Colonic mucosa (tissue), 4 donors: ENCODE results near the gene RASGRF2. TPM values are rescaled to one million over a fixed set of nuclear protein-coding genes. Genes with fewer than 3 reads are reported as not detected.

Source experiments
- DNase-seq: peaks from one replicate; pipeline ENCODE4 v3.0.0-alpha.2; 2020
- H3K27ac ChIP-seq: fragments of 200-600 bp; one replicate; pipeline ENCODE4 v1.8.0; 2021
- H3K27me3 ChIP-seq: fragments of 200-600 bp; one replicate; pipeline ENCODE4 v1.8.0; 2021
- H3K36me3 ChIP-seq: fragments of 200-600 bp; one replicate; pipeline ENCODE4 v1.8.0; 2021
- H3K4me1 ChIP-seq: fragments of 200-600 bp; one replicate; pipeline ENCODE4 v1.8.0; 2021; ENCODE audit warnings: mild to moderate bottlenecking
- H3K4me3 ChIP-seq: fragments of 200-600 bp; one replicate; pipeline ENCODE4 v1.8.0; 2021
- H3K9ac ChIP-seq, 2 donors: one replicate each; pipeline ENCODE4 v1.7.0; 2013; ENCODE audit warnings: control low read depth in 2 of 2, low read depth in 2 of 2, low read length in 2 of 2
- H3K9me3 ChIP-seq: fragments of 200-600 bp; one replicate; pipeline ENCODE4 v1.8.0; 2021
- intact Hi-C: fragments of 100-400 bp; cut with DNase I; formaldehyde crosslinking; loops from one replicate; pipeline ENCODE4 v1.14.1; 2022
- total RNA-seq, 2 donors: library from RNA; stranded (reverse); fragmentation: NEBNext Ultra II Directional in 1 of 2; extraction: Animal tissue kit (Norgen Biotek cat#: 25700) in 1 of 2; gene quantifications; one replicate each; pipeline ENCODE4 v1.2.1, GENCODE V29; 2021
- TF ChIP-seq, protein P1 (sequence below): fragments of 200-600 bp; IDR thresholded peaks from one replicate; pipeline ENCODE4 v1.8.0; 2022; ENCODE audit warnings: antibody characterized with exemption, mild to moderate bottlenecking
- donor health status: healthy.
- donor health status: DM: no; HTN: no; CAD: no.
- donor health status: DM: no; HTN: no; CAD: no.

Gene RASGRF2
- total RNA-seq, 2 donors from 2014 or later: 2.8 to 3.5 TPM

DNA sequence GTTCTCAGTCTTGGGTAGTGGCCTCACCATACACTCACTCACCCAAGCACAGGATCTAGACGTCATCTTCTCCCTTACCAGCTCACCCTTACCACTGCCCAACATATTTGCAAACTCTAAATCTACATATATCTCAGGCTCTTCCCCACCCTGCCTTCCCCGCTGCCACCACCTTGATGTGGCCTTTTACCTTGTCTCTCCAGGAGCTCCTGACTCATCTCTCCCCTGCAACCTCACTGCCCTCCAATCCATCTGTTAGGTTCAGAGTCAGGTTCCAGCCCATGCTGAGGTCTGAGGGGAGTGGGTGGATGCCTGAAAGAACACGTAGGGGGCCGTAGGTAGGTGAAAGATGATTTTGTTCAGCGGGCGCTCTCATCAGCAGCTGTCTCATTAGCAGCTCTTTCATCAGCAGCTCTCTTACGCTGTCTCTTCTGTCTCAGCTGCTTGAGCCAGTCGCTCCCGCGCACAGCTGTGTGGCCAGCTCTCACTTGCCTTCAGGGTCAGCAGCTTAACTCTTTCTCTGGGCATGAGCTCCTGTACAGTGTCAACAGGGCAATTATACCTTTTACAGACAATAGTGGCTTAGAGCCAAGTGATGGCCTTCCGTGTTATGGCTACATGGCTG is 249.8 kb downstream of the RASGRF2 start:
- Histone ChIP-seq H3K36me3 (no peaks in the 10 kb centered on the region), H3K9ac (no peak overlapping the region), H3K9me3 (no peaks in the 10 kb centered on the region), H3K27ac (no peak overlapping the region), H3K4me3 (no peak overlapping the region), H3K27me3 (no peaks in the 10 kb centered on the region), H3K4me1 (no peaks in the 10 kb centered on the region)
- intact Hi-C loops: no loop called here
- TF ChIP-seq, protein P1, sequence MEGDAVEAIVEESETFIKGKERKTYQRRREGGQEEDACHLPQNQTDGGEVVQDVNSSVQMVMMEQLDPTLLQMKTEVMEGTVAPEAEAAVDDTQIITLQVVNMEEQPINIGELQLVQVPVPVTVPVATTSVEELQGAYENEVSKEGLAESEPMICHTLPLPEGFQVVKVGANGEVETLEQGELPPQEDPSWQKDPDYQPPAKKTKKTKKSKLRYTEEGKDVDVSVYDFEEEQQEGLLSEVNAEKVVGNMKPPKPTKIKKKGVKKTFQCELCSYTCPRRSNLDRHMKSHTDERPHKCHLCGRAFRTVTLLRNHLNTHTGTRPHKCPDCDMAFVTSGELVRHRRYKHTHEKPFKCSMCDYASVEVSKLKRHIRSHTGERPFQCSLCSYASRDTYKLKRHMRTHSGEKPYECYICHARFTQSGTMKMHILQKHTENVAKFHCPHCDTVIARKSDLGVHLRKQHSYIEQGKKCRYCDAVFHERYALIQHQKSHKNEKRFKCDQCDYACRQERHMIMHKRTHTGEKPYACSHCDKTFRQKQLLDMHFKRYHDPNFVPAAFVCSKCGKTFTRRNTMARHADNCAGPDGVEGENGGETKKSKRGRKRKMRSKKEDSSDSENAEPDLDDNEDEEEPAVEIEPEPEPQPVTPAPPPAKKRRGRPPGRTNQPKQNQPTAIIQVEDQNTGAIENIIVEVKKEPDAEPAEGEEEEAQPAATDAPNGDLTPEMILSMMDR: no peak
- no peak for DNase-seq

- Histone ChIP-seq H3K4me1 (no peaks in the 10 kb centered on the region), H3K9ac (no peak overlapping the region), H3K4me3 (no peak overlapping the region), H3K36me3 (no peaks in the 10 kb centered on the region), H3K9me3 (no peaks in the 10 kb centered on the region), H3K27me3 (no peaks in the 10 kb centered on the region), H3K27ac (no peak overlapping the region)
- DNase-seq: no peak
- TF ChIP-seq, protein P1: no peak
- intact Hi-C loops: no loop called here
Observed at GRCh38 chr5:81212211-81212751, 252.1 kb downstream of the RASGRF2 start.

DNA sequence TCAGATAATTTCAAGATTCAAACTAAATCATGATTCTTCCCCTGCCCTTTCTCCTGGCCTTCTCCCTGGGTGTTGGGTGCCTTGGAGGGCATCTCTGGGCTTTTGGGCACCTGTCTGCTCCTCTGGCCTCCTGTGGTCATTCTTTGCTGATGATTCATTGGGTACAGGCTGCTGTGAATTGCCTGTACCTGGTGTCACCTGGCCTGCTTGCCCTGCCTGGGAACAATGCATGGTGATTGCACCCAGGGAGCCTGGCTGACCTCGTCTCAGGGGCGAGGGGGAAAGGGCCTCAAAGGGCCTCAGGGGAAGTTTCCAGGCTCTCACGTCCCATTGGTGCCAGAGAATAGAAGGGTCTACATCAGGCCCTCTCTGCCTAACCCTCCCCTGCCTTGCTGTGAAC is 252.9 kb downstream of the RASGRF2 start:
- no peak overlapping the region for H3K4me3 ChIP-seq
- no peak overlapping the region for H3K27ac ChIP-seq
- H3K36me3 ChIP-seq: no peaks in the 10 kb centered on the region
- no peaks in the 10 kb centered on the region for H3K4me1 ChIP-seq
- intact Hi-C loops: no loop called here
- TF ChIP-seq, protein P1: no peak
- H3K9me3 ChIP-seq: no peaks in the 10 kb centered on the region
- DNase-seq: no peak
- H3K9ac ChIP-seq: no peak overlapping the region
- H3K27me3 ChIP-seq: no peaks in the 10 kb centered on the region

DNA sequence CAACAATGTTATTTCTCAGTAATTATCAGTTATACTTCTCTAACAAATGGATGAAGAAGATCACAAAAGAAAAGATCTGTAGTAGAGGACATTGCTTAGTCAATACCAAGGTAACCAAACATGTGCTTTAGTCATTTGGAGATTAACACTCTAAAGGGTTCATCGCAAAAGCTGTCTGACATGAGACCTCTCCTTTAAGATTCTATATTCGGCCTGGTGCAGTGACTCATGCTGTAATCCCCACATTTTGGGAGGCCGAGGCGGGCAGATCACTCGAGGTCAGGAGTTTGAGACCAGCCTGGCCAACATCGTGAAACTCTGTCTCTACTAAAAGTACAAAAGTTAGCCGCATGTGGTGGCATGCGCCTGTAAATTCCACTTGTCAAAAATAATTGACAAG is 254.7 kb downstream of the RASGRF2 start:
- no peak for DNase-seq
- Histone ChIP-seq H3K4me3 (no peak overlapping the region), H3K4me1 (no peaks in the 10 kb centered on the region), H3K9ac (no peak overlapping the region), H3K27me3 (no peaks in the 10 kb centered on the region), H3K36me3 (no peaks in the 10 kb centered on the region), H3K9me3 (no peaks in the 10 kb centered on the region), H3K27ac (no peak overlapping the region)
- TF ChIP-seq, protein P1: no peak
- intact Hi-C loops: no loop called here

GRCh38 chr5:81216152-81216551 is 256.0 kb downstream of the RASGRF2 start:
- no peaks in the 10 kb centered on the region for H3K36me3 ChIP-seq
- no peak overlapping the region for H3K27ac ChIP-seq
- no peaks in the 10 kb centered on the region for H3K27me3 ChIP-seq
- TF ChIP-seq, protein P1: no peak
- H3K9me3 ChIP-seq: no peaks in the 10 kb centered on the region
- intact Hi-C loops: no loop called here
- H3K9ac ChIP-seq: no peak overlapping the region
- H3K4me1 ChIP-seq: no peaks in the 10 kb centered on the region
- no peak overlapping the region for H3K4me3 ChIP-seq
- no peak for DNase-seq
